Measurements from ENCODE around the gene HIPK1.

DNA sequence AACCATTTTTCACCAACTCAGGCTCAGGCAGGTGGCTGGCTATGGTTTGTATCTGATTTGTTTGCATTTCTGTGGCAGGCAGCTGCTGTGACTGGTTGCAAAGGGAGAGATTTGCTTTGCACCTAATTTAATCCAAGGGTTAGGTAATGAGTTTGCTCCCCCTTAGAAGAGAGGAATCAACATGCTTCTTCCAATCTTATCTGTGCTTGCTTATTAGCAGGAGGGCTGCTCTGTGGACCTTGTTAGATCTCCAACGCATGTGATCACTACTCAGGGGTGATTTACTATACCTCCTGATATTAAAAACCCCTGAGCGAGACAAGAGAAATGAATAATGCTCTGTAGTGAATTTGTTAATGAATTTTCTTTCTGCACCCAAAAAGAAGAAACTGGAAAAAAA is 70.7 kb downstream of the HIPK1 start:
- TF ChIP-seq EZH2phosphoT487 (IDR thresholded peaks at IDR 0.05; ENCODE audit: borderline replicate concordance, low read depth, low read length) = no peak
- no peak for TF ChIP-seq CTCF (conservative IDR thresholded peaks at IDR 0.05; ENCODE audit: low read length)

Measured in OCI-LY7 (cell line).